HuH-7.5 (cell line): Measurements from ENCODE around the gene CERS6.

ENCODE experiments used
- DNase-seq: peaks from one replicate; pipeline ENCODE4 v3.0.0; 2011; ENCODE audit warnings: low spot score

Gene CERS6

DNA sequence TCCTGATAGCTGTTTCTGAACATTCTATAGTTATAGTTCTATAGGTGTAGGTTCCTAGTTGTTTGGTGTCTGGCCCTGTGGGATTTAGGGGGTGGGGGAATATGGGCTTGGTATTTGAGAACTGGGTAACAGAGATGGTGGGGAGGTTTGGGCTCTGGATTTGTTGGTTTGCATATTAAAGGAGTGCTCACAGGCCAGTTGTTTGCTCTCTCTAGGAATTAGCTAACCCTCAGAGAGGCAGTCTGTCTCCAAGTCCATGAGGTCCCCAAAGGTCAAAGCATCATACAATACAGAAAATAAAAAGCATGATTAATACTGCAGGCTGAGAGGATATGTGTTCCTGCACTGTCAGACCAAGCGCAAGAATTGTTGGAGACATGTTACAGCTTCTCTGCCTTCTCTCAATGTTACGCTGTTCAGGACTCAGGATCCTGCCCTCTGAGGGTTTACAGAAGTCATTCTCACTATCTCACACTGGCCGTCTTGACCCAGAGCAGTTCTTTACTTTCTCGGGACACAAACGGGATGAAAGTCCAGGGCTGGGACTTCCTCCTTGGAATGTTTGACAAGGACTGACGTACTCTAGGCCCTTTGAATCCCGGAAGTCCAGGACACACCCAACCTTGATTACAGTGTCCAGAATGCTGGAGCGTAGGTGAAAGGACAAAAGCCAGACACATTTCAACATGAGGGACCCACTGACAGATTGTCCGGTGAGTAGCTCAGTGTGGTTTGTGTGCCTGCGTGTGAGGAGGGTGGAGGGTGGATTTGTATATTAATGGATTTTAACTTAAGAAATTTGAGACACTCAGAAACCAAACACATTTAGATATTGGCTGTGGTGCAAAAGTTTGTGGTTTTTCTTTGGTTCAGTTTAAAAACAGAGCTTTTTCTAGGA is 346.1 kb downstream of the CERS6 start, which contains the start of gene NOSTRIN:
TSS of gene NOSTRIN (plus strand) at position 677 of the 898 bp plus-strand sequence. CDS start at position 687, 10 bp downstream.
- peak; percentile 37 for DNase-seq

DNA sequence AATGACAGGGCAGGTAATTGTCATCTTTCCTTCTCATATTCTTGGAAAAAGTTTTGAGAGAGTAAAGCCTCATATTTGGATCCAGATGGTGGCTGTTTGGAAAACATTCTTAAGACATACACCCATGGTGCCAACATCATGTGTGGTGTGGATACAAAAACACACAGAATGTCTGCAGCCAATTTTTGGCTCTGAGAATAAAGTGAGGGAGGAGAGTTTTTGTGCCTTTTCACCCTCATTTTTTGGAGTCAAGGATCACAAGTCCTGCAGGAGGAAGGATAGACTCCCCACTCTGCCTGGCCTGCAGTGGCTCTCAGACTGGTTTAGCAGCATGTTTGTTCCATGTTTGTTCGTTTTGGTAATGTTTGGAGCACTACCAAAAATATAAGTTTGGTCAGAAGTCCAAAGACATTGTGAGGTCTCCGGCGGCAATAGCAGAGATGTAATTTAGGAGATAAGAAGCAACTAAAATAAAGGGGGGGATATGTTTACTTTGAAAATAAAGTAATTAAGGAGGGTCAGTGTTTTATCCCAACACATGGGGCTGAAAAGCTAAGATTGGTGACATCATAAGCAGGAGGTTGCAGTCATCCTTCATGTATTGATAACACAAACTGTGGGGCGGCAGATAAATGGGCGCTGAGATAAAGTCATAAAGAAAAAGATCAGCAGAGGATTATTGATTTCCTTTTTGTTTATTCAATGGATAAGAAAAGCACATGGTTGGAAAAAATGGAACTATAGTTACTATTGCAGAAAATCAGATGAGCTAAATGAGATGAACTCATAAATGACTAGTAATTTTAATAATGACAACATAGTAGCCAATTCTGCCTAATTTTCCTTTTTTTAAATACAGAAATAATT is 347.0 kb downstream of the CERS6 start:
- DNase-seq: no peak

DNA sequence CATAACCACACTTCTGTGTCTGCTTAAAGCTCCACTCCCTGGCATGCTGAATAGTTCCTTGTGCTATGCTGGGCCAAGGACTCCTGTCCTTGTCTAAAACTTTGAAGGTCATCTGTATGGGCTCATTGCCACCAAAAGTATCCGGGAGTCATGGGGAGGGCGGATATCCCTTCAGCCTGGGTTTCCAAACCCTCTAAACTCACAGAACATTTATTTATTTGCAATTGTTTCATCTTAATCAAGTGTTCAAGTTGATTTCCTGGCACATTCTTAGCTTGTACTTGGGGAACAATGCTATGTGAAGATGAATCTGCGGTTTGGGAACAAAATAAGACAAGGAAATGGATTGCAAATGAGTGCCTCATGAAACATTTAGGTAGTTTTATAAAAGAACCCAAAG is 348.1 kb downstream of the CERS6 start:
- no peak for DNase-seq

DNA sequence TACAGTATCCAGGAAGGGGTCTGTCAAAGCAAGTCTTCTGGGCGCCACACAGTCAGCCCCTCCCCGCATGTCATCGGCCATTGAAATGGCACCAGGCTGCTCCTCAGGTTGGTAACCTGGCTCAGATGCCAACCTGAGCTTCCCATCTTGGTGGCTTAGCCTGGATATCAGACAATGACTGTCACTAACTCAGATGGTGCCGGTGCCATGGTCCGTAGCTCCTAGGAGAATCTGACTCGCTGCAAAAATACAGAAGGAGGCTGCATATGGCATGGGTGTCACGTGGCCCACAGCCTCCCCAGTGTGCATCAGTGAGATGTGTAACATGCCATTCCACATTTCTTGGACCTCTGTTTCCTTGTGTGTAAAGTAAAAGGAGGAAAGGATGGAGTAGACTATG is 349.5 kb downstream of the CERS6 start:
- DNase-seq: no peak

DNA sequence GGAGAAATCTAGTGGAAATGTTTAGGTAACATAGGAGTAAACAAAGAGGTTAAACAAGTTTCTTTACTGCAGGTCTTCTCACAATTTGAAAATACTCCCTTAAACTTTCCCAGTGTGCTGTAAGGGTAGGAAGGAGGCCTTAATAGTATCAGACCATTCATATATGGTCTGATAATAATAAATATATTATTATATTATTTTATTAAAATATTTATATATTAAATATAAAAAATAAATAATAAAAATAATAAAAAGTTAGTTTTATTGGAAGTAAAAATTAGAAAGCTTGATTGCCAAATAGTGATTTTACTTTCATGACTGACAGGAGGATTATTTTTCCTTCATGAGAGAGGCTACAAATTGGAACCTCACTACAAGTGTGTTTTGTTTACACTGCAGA is 353.5 kb downstream of the CERS6 start:
- no peak for DNase-seq

DNA sequence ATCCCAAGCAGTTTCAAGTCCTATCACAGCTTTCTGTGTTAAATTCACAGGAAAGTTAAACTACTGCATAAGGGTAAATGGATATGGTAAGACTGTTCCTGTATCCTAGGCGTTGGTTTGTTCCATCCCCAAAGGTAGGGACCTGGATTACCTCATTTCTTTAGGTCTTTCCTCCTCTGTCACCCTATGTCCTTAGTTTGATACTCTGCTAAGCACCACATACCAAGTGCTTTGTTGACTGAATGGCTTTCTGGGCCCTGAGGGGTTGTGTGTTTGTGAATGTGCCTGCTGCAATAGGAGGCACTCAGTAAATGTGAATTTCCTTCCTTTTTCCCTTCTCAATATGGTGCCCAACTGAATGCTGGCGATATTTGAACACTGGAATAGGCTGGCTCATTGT is 354.2 kb downstream of the CERS6 start:
- no peak for DNase-seq

DNA sequence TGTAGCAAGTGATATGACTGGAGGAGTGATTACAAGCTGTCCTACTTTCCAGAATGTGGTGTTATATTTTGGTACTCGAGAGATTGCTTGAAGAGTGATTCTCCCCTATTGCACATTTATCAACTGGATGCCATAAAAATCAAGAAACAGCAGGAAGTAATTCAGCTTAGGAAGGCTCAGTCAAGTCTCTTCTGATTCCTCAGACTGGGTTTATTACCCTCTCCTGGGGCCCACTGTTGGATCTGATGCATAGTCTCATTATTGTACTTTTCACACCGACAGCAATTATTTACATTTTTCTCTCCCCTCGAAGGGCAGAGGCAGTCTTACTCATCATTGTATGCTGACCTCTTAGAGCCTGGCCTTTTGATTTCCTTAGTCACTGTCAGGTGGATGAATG is 355.6 kb downstream of the CERS6 start:
- DNase-seq: no peak

DNA sequence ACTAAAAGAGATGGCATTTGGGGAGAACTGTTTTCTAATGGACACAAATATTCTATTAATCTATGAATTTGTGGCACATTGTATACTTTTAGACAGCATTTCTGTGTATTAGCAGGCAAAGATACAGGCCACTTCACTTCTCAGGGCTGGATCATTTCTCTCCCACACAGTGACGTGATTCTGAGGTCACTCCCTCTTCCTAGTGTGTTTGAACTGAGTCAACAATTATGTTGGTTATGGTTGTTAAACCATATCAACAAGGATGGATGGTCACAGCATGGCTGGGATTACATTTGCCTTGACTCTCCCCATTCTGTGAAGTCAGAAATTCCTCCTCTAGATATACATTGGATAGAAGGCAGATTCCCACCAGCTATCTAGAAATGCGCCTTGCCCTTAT is 358.0 kb downstream of the CERS6 start:
- no peak for DNase-seq

DNA sequence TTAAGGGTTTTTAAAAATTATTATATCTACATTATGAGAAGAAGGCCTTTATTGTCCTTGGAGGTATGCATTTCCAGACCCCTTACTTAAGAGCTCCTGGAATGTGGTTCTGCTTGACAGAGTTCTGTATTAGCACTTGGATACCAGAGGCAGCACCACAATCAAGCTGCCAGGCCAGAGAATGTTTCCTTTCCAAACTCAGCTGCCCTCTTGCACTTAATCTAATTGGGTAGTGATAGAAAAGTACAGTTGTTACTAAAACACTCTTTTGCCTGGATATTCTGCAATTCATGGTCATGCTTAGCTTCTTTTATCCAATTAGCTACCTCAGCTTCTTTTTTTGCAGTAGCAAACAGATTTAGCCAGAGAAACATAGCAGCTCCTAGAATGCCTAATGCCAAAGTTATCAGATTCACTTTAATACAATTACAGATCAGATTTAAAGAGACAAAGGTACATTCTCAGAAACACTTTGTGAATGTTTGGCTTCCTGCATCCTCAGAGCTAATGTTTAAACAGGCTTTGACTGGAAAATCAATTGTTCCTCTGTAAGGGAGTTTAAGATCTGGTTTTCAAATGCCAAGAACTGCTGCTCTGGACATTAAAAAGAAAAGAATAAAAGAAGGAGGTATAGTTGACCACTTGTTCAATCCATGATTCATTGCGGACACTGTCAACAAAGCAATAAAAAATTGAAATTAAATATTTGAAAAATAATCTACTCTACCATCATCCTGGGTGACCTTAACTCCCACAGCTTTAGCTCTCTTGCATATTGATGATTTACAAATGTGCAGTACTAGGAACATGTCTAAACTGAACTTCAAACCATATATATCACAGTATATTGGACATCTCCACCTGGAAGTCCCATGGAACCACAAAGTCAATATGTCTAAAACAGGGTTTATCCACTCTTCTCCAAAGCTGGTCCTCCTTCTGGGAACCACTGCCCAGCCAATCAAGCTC is 359.2 kb downstream of the CERS6 start:
- DNase-seq: no peak

DNA sequence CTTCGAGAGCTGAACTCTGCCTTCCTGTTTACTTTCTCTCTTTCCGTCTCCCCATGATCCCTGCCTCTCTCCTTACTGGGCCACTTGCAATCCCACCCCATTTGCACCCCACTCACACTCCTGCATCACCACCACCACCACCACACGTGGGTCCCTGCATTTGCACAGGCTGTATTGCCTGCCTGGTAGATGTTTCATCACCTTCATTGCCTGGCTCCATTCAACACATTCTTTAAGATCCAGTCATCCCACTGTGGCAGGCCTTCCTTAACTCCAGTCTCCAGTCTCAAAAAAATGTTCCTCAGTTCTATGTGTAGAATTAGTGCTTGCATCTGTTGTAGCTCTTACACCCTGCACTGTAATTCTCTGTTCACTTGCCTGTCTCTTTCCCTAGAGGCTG is 360.3 kb downstream of the CERS6 start:
- no peak for DNase-seq

DNA sequence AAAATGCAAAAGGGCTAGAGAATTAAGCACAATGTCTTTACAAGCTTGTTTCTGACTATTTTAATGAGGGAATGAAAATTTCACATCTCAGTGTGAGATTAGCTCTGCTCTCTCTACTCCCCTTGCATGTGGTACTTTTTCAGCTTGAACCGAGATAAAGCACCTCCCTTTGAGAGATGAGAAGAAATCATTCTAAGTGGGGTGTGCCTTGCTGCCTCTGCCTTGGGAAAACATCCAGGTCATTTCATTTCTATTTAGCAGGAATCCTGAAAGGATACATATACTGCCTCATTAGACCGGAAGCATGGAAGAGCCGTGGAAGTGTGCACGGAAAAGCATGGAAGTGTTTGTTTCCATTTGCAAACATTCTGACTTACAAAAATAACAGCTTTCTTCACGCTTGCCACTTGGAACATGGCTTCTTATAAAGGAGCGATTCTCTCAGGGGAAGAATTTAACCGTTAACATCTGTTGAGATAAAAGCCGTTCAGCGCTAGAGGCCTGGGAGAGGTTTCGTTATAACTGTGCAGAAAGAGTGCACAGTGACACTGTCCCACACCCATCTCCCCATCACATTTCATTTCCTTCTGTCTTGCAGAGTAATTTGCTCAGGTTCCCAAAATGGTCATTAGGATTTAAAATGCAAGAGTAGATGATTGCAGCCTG is 363.1 kb downstream of the CERS6 start:
- DNase-seq: no peak

DNA sequence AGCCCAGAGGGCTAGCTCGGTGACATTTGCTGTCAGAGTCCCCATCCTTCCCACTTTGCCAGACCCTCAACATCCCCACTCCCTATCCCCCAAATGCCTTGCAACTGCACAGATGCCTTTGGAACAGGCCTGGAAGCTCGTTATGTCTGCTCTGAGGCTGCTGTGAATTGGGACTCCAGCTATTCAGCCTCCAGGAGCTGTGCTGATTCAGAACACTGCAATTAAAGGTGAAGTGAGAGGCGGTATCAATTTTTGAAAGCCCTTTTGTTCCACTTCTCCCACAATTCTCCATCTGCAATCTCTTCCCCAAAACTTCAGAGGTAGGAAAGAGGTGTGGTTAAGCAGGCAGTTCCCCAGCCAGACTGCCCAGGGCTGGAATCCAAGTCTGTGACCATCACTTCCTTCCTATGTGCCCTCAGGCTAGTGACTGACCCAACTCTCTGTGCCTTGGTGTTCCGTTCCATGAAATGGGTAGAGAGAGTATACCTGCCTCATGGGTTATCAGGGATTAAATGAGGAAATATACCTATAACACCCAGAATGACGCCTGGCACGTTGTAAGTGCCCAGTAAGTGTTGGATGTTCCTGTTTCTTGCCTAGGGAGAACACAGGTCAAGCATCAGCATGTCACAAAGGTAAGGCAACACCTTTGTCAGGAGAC is 363.9 kb downstream of the CERS6 start:
- no peak for DNase-seq

DNA sequence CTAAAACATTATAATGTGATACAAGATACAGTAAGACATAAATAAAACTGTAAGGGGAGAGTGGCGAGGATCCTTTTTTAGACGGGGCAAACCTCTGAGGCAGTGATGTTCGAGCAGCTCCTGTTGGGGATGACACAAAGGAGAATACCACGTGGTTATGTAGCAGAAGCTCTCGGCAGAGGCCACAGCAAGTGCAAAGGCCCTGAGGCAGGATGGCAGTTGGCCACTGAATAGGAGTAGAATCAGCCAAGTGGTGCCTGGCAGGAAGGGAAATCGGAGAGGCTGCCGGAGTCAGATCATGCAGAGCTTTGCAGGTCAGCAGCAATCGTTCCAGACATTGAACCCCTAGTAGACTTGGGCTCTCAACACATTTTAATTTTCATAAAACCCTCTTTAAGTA is 365.5 kb downstream of the CERS6 start:
- no peak for DNase-seq

DNA sequence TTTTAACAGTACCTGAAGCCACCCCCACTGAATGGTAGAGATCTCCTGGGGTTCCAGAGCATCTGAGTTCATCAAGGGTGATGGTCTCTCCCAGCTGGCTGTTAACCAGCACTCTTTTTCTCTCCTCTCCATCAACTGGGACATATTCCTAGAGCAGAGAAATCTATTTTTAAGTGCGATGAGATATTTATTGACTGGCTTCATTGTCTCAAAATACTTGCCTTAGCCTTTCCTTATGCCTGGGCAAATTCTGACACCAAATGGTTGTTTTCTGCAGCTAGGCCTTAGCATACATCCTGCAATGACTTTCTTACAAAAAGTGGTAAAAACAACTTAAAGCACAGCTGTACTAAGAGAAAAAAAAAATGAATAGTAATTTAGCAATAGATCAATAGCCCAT is 365.9 kb downstream of the CERS6 start:
- no peak for DNase-seq
